Progenitor cell of endocrine pancreas (in vitro differentiated cells): ENCODE data around the gene RALA. TPM values are rescaled to one million over a fixed set of nuclear protein-coding genes. Genes with fewer than 3 reads are reported as not detected.
"Not testable (repeated sequence)": the region's sequence is repeated elsewhere in the genome, so short reads cannot be mapped to it uniquely, and the experiment has no call there.

ENCODE experiments used
- DNase-seq: peaks from one replicate; pipeline ENCODE4 v3.0.0; 2021; ENCODE audit warnings: low spot score; ENCODE audit not compliant: unreplicated experiment
- H3K27ac Mint-ChIP-seq: 2 replicates; pipeline ENCODE4 v1.8.0; 2021; ENCODE audit warnings: mild to moderate bottlenecking, moderate library complexity, mixed read lengths
- H3K27me3 Mint-ChIP-seq: 2 replicates; pipeline ENCODE4 v1.8.0; 2021; ENCODE audit warnings: mixed read lengths
- H3K36me3 Mint-ChIP-seq: 2 replicates; pipeline ENCODE4 v1.8.0; 2022; ENCODE audit warnings: mixed read lengths; ENCODE audit not compliant: insufficient read depth
- H3K4me1 Mint-ChIP-seq: 2 replicates; pipeline ENCODE4 v1.8.0; 2021; ENCODE audit warnings: low read depth, mixed read lengths
- H3K4me3 Mint-ChIP-seq: 2 replicates; pipeline ENCODE4 v1.8.0; 2021; ENCODE audit warnings: low read depth, mild to moderate bottlenecking, moderate library complexity, mixed read lengths
- H3K9me3 Mint-ChIP-seq: 2 replicates; pipeline ENCODE4 v1.8.0; 2021; ENCODE audit warnings: low read depth, mixed read lengths
- total RNA-seq: library from RNA; stranded (reverse); gene quantifications from 2 replicates; pipeline ENCODE4 v1.2.1, GENCODE V29; 2021
- TF ChIP-seq, protein P1 (sequence below): fragments of 200-600 bp; sonication (generic); IDR thresholded peaks from one replicate; pipeline ENCODE4 v1.5.0; 2021; ENCODE audit warnings: antibody characterized with exemption, mild to moderate bottlenecking; ENCODE audit not compliant: unreplicated experiment

Gene RALA
- total RNA-seq, 1 donor from 2014 or later, result 39.6 TPM

DNA sequence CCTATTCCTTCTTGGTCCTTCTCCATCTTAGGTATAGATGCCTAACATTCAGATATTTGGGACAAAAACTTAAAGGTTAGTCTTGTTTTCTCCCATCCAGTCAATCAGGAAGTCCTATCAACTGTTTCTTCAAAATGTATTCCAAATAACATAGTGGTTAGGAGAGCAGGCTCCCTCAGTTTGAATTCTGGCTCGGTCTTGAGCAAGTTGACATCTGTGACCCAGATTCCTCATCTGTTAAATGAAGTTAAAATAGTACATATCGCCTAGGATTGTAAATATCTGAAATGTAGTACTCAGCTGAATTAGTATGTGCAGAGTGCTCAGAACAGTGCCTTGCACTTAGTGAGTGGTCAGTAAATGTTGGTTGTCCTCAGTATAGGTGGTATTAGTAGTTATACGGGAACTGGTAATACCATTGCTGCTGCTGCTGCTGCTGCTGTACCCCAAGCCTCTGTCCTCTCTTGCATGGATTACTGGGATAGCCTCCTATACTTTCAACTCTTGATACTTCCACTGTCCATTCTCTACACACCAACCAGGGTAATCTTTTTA lies 58.6 kb downstream of the RALA start:
- H3K9me3 Mint-ChIP-seq, result peaks cover under 1% of the 10 kb centered on the region
- H3K36me3 Mint-ChIP-seq, result peaks cover under 1% of the 10 kb centered on the region
- no peak for DNase-seq
- TF ChIP-seq, protein P1, sequence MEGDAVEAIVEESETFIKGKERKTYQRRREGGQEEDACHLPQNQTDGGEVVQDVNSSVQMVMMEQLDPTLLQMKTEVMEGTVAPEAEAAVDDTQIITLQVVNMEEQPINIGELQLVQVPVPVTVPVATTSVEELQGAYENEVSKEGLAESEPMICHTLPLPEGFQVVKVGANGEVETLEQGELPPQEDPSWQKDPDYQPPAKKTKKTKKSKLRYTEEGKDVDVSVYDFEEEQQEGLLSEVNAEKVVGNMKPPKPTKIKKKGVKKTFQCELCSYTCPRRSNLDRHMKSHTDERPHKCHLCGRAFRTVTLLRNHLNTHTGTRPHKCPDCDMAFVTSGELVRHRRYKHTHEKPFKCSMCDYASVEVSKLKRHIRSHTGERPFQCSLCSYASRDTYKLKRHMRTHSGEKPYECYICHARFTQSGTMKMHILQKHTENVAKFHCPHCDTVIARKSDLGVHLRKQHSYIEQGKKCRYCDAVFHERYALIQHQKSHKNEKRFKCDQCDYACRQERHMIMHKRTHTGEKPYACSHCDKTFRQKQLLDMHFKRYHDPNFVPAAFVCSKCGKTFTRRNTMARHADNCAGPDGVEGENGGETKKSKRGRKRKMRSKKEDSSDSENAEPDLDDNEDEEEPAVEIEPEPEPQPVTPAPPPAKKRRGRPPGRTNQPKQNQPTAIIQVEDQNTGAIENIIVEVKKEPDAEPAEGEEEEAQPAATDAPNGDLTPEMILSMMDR, result no peak
- no peaks in the 10 kb centered on the region for H3K27me3 Mint-ChIP-seq
- H3K27ac Mint-ChIP-seq, result no peak overlapping the region
- H3K4me3 Mint-ChIP-seq, result no peak overlapping the region
- H3K4me1 Mint-ChIP-seq, result peaks cover 5% of the 10 kb centered on the region

DNA sequence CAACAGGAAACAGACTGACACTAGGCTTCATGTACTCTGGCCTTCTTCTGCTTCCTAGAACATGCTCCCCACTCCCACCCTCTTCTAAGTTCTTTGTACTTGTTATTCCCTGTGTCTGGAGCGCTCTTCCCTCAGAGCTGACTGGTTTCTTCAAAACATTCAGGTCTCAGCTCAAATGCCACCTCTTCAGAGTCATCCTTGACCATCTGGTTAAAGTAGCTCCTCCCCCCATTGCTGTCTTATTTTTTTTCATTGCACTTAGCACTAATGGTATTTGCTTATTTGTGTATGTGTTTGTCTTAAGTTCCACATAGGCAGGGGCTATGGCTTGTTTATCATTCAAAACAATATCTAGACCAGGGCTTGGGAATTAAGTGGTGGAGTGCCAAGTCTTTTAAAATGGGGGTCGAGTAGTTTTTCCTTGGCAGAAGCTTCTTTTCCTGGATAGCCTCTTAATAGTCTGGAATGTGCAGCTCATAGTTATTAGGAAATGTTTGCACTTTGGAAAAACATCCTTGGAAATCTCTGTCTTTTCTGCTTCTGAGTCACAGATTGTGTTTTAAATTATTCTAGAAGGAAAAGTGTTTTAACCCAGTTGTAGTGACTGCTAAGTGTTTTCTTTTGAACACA lies 60.0 kb downstream of the RALA start:
- no peak for DNase-seq
- H3K27me3 Mint-ChIP-seq, result no peaks in the 10 kb centered on the region
- TF ChIP-seq, protein P1, result no peak
- H3K27ac Mint-ChIP-seq, result peak overlapping the region; percentile 1
- peaks cover 5% of the 10 kb centered on the region for H3K4me1 Mint-ChIP-seq
- H3K36me3 Mint-ChIP-seq, result peaks cover 5% of the 10 kb centered on the region
- no peaks in the 10 kb centered on the region for H3K9me3 Mint-ChIP-seq
- no peak overlapping the region for H3K4me3 Mint-ChIP-seq

DNA sequence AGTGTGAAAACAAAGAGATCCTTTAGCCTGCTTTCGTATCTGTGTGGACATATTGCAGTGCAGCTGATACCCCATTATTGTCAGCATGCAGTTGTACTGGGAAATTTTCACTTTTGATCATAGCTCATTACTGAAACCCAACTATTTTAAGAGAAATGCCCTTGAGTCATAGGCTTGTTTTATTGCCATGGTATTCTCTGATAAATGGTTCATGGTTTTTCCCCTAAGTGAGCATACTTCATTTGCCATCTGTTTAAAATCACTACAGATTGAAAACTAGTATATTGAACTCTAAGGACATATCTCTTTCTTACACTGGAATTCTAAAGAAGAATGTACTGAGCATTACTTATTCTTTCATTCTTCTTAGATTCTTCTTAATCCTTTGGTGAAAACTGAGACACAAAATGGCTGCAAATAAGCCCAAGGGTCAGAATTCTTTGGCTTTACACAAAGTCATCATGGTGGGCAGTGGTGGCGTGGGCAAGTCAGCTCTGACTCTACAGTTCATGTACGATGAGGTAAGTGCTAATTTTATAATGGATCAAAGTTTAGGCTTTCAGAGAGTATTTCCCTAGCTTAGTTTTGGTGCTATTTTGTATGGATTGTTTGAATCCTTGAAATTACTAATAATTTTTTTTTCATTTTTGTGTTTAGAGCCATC lies 63.0 kb downstream of the RALA start:
- Mint-ChIP-seq H3K27me3 (no peaks in the 10 kb centered on the region), H3K9me3 (no peaks in the 10 kb centered on the region), H3K27ac (no peak overlapping the region), H3K36me3 (peaks cover 13% of the 10 kb centered on the region), H3K4me1 (peaks cover 4% of the 10 kb centered on the region), H3K4me3 (no peak overlapping the region)
- TF ChIP-seq, protein P1, result no peak
- DNase-seq, result no peak

DNA sequence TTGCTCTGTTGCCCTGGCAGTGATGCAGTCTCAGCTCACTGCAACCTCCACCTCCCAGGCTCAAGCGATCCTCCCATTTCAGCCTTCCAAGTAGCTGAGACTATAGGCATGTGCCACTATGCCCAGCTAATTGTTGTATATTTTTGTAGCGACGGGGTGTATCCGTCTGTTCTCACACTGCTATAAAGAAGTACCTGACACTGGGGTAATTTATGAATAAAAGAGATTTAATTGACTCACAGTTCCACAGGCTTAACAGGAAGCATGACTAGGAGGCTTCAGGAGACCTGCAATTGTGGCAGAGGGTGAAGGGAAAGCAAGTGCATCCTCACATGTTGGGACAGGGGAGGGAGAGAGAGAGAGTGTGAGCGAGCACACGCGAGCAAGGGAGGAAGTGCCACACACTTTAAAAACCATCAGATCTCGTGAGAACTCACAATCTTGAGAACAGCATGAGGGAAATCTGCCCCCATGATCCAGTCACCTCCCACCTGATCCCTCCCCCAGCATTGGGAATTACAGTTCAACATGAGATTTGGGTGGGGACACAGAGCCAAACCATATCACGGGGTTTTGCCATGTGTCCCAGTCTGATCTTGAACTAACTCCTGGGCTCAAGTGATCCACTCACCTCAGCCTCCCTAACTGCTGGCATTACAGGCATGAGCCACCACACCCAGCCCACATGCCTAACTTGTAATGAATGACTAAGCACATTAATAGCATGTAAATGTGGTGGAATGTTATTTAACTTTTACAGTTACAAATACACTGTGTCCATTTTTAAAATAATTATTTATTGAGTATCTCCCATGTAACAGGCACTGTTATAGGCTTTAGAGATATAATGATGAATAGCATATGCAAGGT lies 65.5 kb downstream of the RALA start:
- no peaks in the 10 kb centered on the region for H3K4me1 Mint-ChIP-seq
- peaks cover 25% of the 10 kb centered on the region for H3K36me3 Mint-ChIP-seq
- no peaks in the 10 kb centered on the region for H3K9me3 Mint-ChIP-seq
- no peak overlapping the region for H3K27ac Mint-ChIP-seq
- TF ChIP-seq, protein P1, result no peak
- no peaks in the 10 kb centered on the region for H3K27me3 Mint-ChIP-seq
- DNase-seq, result no peak
- H3K4me3 Mint-ChIP-seq, result no peak overlapping the region

DNA sequence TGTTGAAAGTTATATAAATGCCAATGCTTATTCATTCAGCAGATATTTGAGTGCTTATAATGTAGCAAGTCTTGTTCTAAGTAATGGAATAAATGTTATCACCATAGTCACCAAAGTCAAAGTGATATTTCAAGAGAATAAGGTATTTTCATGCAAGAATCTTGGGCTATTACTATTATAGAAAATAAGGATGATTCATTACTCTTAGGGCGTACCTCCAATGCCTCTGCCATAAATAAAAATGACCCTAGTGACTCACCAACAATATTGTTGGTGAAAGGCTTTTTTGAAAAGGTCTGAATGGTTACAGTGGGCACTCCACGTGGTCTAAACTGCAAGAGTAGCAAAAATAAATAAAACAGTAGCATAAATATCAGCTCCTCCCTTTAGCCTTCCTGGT lies 68.4 kb downstream of the RALA start:
- no peaks in the 10 kb centered on the region for H3K9me3 Mint-ChIP-seq
- peaks cover 29% of the 10 kb centered on the region for H3K36me3 Mint-ChIP-seq
- H3K4me1 Mint-ChIP-seq, result no peaks in the 10 kb centered on the region
- TF ChIP-seq, protein P1, result no peak
- DNase-seq, result no peak
- no peaks in the 10 kb centered on the region for H3K27me3 Mint-ChIP-seq
- H3K4me3 Mint-ChIP-seq, result no peak overlapping the region
- no peak overlapping the region for H3K27ac Mint-ChIP-seq

DNA sequence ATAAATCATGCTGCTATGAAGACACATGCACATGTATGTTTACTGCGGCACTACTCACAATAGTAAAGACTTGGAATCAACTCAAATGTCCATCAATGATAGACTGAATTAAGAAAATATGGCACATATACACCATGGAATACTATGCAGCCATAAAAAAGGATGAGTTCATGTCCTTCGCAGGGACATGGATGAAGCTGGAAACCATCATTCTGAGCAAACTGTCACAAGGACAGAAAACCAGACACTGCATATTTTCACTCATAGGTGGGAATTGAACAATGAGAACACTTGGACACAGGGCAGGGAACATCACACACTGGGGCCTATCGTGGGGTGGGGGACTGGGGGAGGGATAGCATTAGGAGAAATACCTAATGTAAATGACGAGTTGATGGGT lies 69.7 kb downstream of the RALA start:
- Mint-ChIP-seq H3K27ac (peak overlapping the region; percentile 23), H3K36me3 (peaks cover 28% of the 10 kb centered on the region)
- H3K9me3 Mint-ChIP-seq, DNase-seq, H3K4me1 Mint-ChIP-seq, H3K4me3 Mint-ChIP-seq, H3K27me3 Mint-ChIP-seq: not testable (repeated sequence)
